Vagina (tissue), 2 donors: Measurements from ENCODE around the gene DNASE1L2.

Experiments
- CTCF ChIP-seq, 3 experiments: fragments of 450-650 bp in 2 of 3; fragments of 200-600 bp in 1 of 3; sonication (generic) in 1 of 3; IDR thresholded peaks; one replicate each; pipeline ENCODE4 v1.5.1; 2017 to 2019; ENCODE audit warnings: antibody characterized with exemption in 3 of 3, mild to moderate bottlenecking in 2 of 3, moderate library complexity in 2 of 3
- POLR2A ChIP-seq, 2 donors: fragments of 450-650 bp; IDR thresholded peaks; one replicate each; pipeline ENCODE4 v1.6.1; 2017; ENCODE audit warnings: antibody characterized with exemption in 2 of 2, mild to moderate bottlenecking in 2 of 2, moderate library complexity in 2 of 2

GRCh38 chr16:2204416-2205103 is 31.7 kb upstream of the DNASE1L2 start:
- TF ChIP-seq CTCF (IDR thresholded peaks at IDR 0.05) (no peak), POLR2A (IDR thresholded peaks at IDR 0.05) (no peak)
